ENCODE results near the gene CHEK1. TPM values are rescaled to one million over a fixed set of nuclear protein-coding genes. Genes with fewer than 3 reads are reported as not detected.

Gene CHEK1
- total and polyA plus RNA-seq, 2 of the 8 experiments (the other 6 are each of a cell fraction or from before 2014, with no cell fraction given), result 37.7 to 133 TPM

GRCh38 chr11:125688066-125688465 lies 63.1 kb downstream of the CHEK1 start:
- 95% methylated on average over 11 of the region's 11 CpGs; no CpG with 5 or more reads in 1 of the 2 experiments for WGBS, 2 experiments (ENCODE audit: extremely low coverage in 1 of 2, insufficient coverage in 1 of 2, insufficient read length in 1 of 2, insufficient replicate concordance in 2 of 2, low coverage in 1 of 2, low lambda C conversion rate in 2 of 2, missing lambda C conversion rate in 1 of 2)
- no peak for FAIRE-seq
- no peaks in the 10 kb centered on the region for H3K79me2 ChIP-seq (ENCODE audit: control insufficient read depth in 1 of 2, insufficient read depth in 2 of 2, low read length in 2 of 2)
- H2AK5ac ChIP-seq (ENCODE audit: low read depth, low read length), result no peak overlapping the region
- H4K5ac ChIP-seq (ENCODE audit: insufficient read length, low read depth, low read length), result no peak overlapping the region
- DNase-seq (ENCODE audit: low read depth in 1 of 2, low spot score in 2 of 2), result no peak
- no peak overlapping the region for H3K23ac ChIP-seq (ENCODE audit: insufficient read length)
- H2BK120ac ChIP-seq (replicated peaks; ENCODE audit: low read depth, low read length), result no peak overlapping the region
- H3K56ac ChIP-seq (replicated peaks; ENCODE audit: insufficient read length, low read depth, low read length), result no peak overlapping the region
- ChIA-PET POLR2A (ENCODE audit: partially characterized antibody) (interaction anchor here (1.0 kb wide), 1 partner anchor 14 kb away, joined by 3 read pairs; no protein-coding TSS in a partner anchor), CTCF (ENCODE audit: partially characterized antibody) (interaction anchor here (2.0 kb wide), 1 partner anchor 8 kb away, joined by 16 read pairs; the partner anchor contains the start of gene ACRV1)
- no peak overlapping the region for H2AFZ ChIP-seq (ENCODE audit: low read length)
- H2BK15ac ChIP-seq (ENCODE audit: low read length), result no peak overlapping the region
- H3K36me3 ChIP-seq (ENCODE audit: control insufficient read depth in 2 of 4, insufficient read depth in 4 of 4, low read length in 3 of 4), result peaks cover 0 to 11% (median 1%) of the 10 kb centered on the region in 4 experiments; a peak in 2 of 8 replicates
- H4K8ac ChIP-seq (ENCODE audit: extremely low read depth, insufficient read depth, low read length), result no peak overlapping the region
- no peak overlapping the region for H3K4ac ChIP-seq (replicated peaks; ENCODE audit: insufficient read length, low read depth, low read length)
- peaks cover 0 to 5% (median 0%) of the 10 kb centered on the region in 4 experiments; a peak in 2 of 7 replicates for H3K4me1 ChIP-seq (replicated peaks in 1 of 4; ENCODE audit: control insufficient read depth in 3 of 4, insufficient read depth in 4 of 4, low read length in 3 of 4)
- no peak overlapping the region; a peak in 1 of 7 replicates for H3K9ac ChIP-seq (replicated peaks in 1 of 4; ENCODE audit: extremely low read depth in 1 of 4, low read depth in 3 of 4, low read length in 3 of 4)
- H3K27me3 ChIP-seq (replicated peaks in 1 of 4; ENCODE audit: control insufficient read depth in 3 of 4, extremely low read depth in 1 of 4, insufficient read depth in 3 of 4, low read length in 3 of 4), result no peaks in the 10 kb centered on the region
- no peak overlapping the region for H2BK5ac ChIP-seq (ENCODE audit: low read depth, low read length)
- no peak overlapping the region for H2BK20ac ChIP-seq (ENCODE audit: low read length)
- no peak overlapping the region for H3K4me2 ChIP-seq (ENCODE audit: insufficient read depth in 1 of 2, low read depth in 2 of 2, low read length in 2 of 2)
- TF ChIP-seq POLR2AphosphoS5 (IDR thresholded peaks at IDR 0.05; ENCODE audit: low read depth, low read length) (no peak), CBX5 (IDR thresholded peaks at IDR 0.05; ENCODE audit: low read depth, low read length) (no peak), EZH2 (IDR thresholded peaks at IDR 0.05; ENCODE audit: low read depth, low read length, severe bottlenecking) (no peak), SUZ12 (IDR thresholded peaks at IDR 0.05; ENCODE audit: low read length) (no peak), USF2 (IDR thresholded peaks at IDR 0.05; ENCODE audit: low read length) (no peak)
- no peak overlapping the region for H3K18ac ChIP-seq (ENCODE audit: extremely low read depth, low read length)
- no peaks in the 10 kb centered on the region for H3K23me2 ChIP-seq (ENCODE audit: low read depth, low read length)
- no peak overlapping the region for H3K27ac ChIP-seq (ENCODE audit: low read depth, low read length)
- H3K9me3 ChIP-seq (ENCODE audit: insufficient read depth in 2 of 2, low read depth in 1 of 2, low read length in 1 of 2), result peaks cover 0 to 2% of the 10 kb centered on the region in 2 experiments; a peak in 2 of 4 replicates
- H4K20me1 ChIP-seq (replicated peaks in 1 of 2; ENCODE audit: control insufficient read depth in 1 of 2, insufficient read depth in 2 of 2, low read length in 2 of 2), result no peaks in the 10 kb centered on the region
- H3K79me1 ChIP-seq (ENCODE audit: low read depth, low read length), result no peaks in the 10 kb centered on the region
- H3K14ac ChIP-seq (ENCODE audit: insufficient read length), result no peak overlapping the region
- no peak overlapping the region for H4K91ac ChIP-seq (replicated peaks; ENCODE audit: insufficient read length, low read length)
- no peak overlapping the region for H2BK12ac ChIP-seq (ENCODE audit: low read depth, low read length)
- H3K4me3 ChIP-seq (ENCODE audit: extremely low read depth in 1 of 4, insufficient read depth in 2 of 4, low read depth in 3 of 4, low read length in 4 of 4), result no peak overlapping the region
